NB4 (cell line): ENCODE measurements around the gene NPHP4.

Experiments
- CTCF ChIP-seq: IDR thresholded peaks from one replicate; pipeline ENCODE4 v1.5.1; 2012; ENCODE audit warnings: low read depth, low read length
- MAX ChIP-seq: IDR thresholded peaks from 2 replicates; pipeline ENCODE4 v1.6.1; 2011; ENCODE audit warnings: low read depth, low read length
- MYC ChIP-seq: IDR thresholded peaks from 2 replicates; pipeline ENCODE4 v1.6.1; 2011; ENCODE audit warnings: low read depth, low read length
- POLR2A ChIP-seq: IDR thresholded peaks from 2 replicates; pipeline ENCODE4 v1.6.1; 2011; ENCODE audit warnings: mild to moderate bottlenecking; ENCODE audit not compliant: insufficient read length; ENCODE audit errors: extremely low read depth

- TF ChIP-seq POLR2A (no peak), MAX (no peak), CTCF (no peak), MYC (no peak)
Measured at GRCh38 chr1:5980314-5981008, 11.8 kb downstream of the NPHP4 start.
